SK-N-SH (cell line): ENCODE measurements around the gene DCBLD1. TPM values are rescaled to one million over a fixed set of nuclear protein-coding genes. Genes with fewer than 3 reads are reported as not detected.
A peak's percentile ranks its signal among the peaks of the same experiment; 100 is the strongest.

Experiments
- CTCF ChIA-PET: fragments of 300-600, 350-600 bp; formaldehyde crosslinking; extraction: SDS; loops from one replicate; lab custom pipeline; 2021; lab: Yijun Ruan, JAX
- POLR2A ChIA-PET: fragments of 350-600 bp; sonication (Branson Sonifier 250); formaldehyde crosslinking; extraction: SDS; loops from one replicate; lab custom pipeline; 2020; ENCODE audit warnings: antibody characterized with exemption, inconsistent platforms; lab: Yijun Ruan, JAX
- DNase-seq: peaks from one replicate; pipeline ENCODE4 v3.0.0; 2012
- H2AFZ ChIP-seq: fragments of 200-600 bp; sonication (generic); 2 replicates; pipeline ENCODE4 v1.8.1; 2016; ENCODE audit warnings: antibody characterized with exemption, mild to moderate bottlenecking, low read depth
- H3F3A ChIP-seq: fragments of 200-600 bp; sonication (generic); replicated peaks from 2 replicates; pipeline ENCODE3; 2016; ENCODE audit warnings: antibody characterized with exemption, mild to moderate bottlenecking; ENCODE audit not compliant: insufficient read depth
- H3K27ac ChIP-seq, 2 experiments: fragments of 200-500 bp in 1 of 2; fragments of 200-600 bp in 1 of 2; sonication (Bioruptor generic) in 1 of 2; sonication (generic), shearing (Covaris generic) in 1 of 2; 2 replicates each; pipeline versions ENCODE4 v1.5.1 to v1.6.1; 2014 to 2016; ENCODE audit warnings: low read depth in 2 of 2, inconsistent platforms in 1 of 2, low read length in 1 of 2, mild to moderate bottlenecking in 1 of 2, mixed read lengths in 1 of 2
- H3K27me3 ChIP-seq: fragments of 200-600 bp; sonication (generic), shearing (Covaris generic); 2 replicates; pipeline ENCODE4 v1.6.1; 2016; ENCODE audit warnings: mixed run types; ENCODE audit not compliant: insufficient read depth
- H3K36me3 ChIP-seq, 2 experiments: fragments of 200-500 bp in 1 of 2; fragments of 200-600 bp in 1 of 2; sonication (Bioruptor generic) in 1 of 2; sonication (generic) in 1 of 2; replicated peaks in 1 of 2; 2 replicates each; pipeline versions ENCODE3 to v1.5.1; 2014 to 2016; ENCODE audit warnings: low read length in 1 of 2, mild to moderate bottlenecking in 1 of 2; ENCODE audit not compliant: insufficient read depth in 2 of 2, control insufficient read depth in 1 of 2
- H3K4me1 ChIP-seq, 2 experiments: fragments of 200-500 bp in 1 of 2; fragments of 200-600 bp in 1 of 2; sonication (Bioruptor generic) in 1 of 2; sonication (generic), shearing (Covaris generic) in 1 of 2; 2 replicates each; pipeline versions ENCODE4 v1.5.1 to v1.6.1; 2014 to 2016; ENCODE audit warnings: low read depth in 1 of 2, low read length in 1 of 2, mixed run types in 1 of 2; ENCODE audit not compliant: insufficient read depth in 2 of 2, control insufficient read depth in 1 of 2
- H3K4me2 ChIP-seq: fragments of 200-600 bp; sonication (generic), shearing (Covaris generic); 2 replicates; pipeline ENCODE4 v1.6.1; 2017; ENCODE audit warnings: mixed run types
- H3K4me3 ChIP-seq, 2 experiments: fragments of 200-500 bp in 1 of 2; fragments of 200-600 bp in 1 of 2; sonication (Bioruptor generic) in 1 of 2; sonication (generic), shearing (Covaris generic) in 1 of 2; 2 replicates each; pipeline versions ENCODE4 v1.5.1 to v1.8.1; 2014 to 2016; ENCODE audit warnings: low read depth in 2 of 2, inconsistent platforms in 1 of 2, low read length in 1 of 2, mild to moderate bottlenecking in 1 of 2, mixed read lengths in 1 of 2, moderate library complexity in 1 of 2
- H3K79me2 ChIP-seq: fragments of 200-600 bp; sonication (generic); 2 replicates; pipeline ENCODE4 v1.8.1; 2017; ENCODE audit warnings: mild to moderate bottlenecking; ENCODE audit not compliant: insufficient read depth
- H3K9ac ChIP-seq: fragments of 200-600 bp; sonication (generic); 2 replicates; pipeline ENCODE4 v1.6.1; 2017; ENCODE audit warnings: mixed run types
- H3K9me2 ChIP-seq: fragments of 200-600 bp; sonication (generic); 2 replicates; pipeline ENCODE4 v1.6.1; 2017; ENCODE audit warnings: mixed run types
- H3K9me3 ChIP-seq: fragments of 200-600 bp; sonication (generic); 2 replicates; pipeline ENCODE4 v1.6.1; 2017; ENCODE audit warnings: mixed run types, mild to moderate bottlenecking, moderate library complexity
- H4K20me1 ChIP-seq: fragments of 200-600 bp; sonication (generic); 2 replicates; pipeline ENCODE4 v1.6.1; 2017; ENCODE audit warnings: mild to moderate bottlenecking, mixed run types; ENCODE audit not compliant: insufficient read depth
- ELF1 ChIP-seq: IDR thresholded peaks from 2 replicates; pipeline ENCODE4 v1.4.0; 2012
- EP300 ChIP-seq, 2 experiments: IDR thresholded peaks; 2 replicates each; pipeline versions ENCODE4 v1.4.0 to v1.6.1; 2012; ENCODE audit warnings: borderline replicate concordance in 1 of 2, low read depth in 1 of 2, low read length in 1 of 2
- FOSL2 ChIP-seq: IDR thresholded peaks from 2 replicates; pipeline ENCODE4 v1.4.0; 2012; ENCODE audit warnings: low read depth, mild to moderate bottlenecking, moderate library complexity, borderline replicate concordance
- GATA2 ChIP-seq: sonication (generic); formaldehyde crosslinking; IDR thresholded peaks from 2 replicates; pipeline ENCODE4 v1.5.0; 2020; ENCODE audit warnings: mild to moderate bottlenecking, missing genetic modification reagents
- IRF3 ChIP-seq: fragments of 150-350 bp; IDR thresholded peaks from 2 replicates; pipeline ENCODE4 v1.6.1; 2016; ENCODE audit warnings: mild to moderate bottlenecking, low read depth, low read length
- MXI1 ChIP-seq: IDR thresholded peaks from 2 replicates; pipeline ENCODE4 v1.6.1; 2012; ENCODE audit warnings: mild to moderate bottlenecking, low read depth, low read length, improper control_type of control experiment
- POLR2AphosphoS5 ChIP-seq: IDR thresholded peaks from 2 replicates; pipeline ENCODE4 v1.6.1; 2012; ENCODE audit warnings: low read depth, low read length
- RAD21 ChIP-seq: IDR thresholded peaks from 2 replicates; pipeline ENCODE4 v1.6.1; 2012; ENCODE audit warnings: mild to moderate bottlenecking, low read length
- RCOR1 ChIP-seq: fragments of 150-350 bp; IDR thresholded peaks from 2 replicates; pipeline ENCODE4 v1.6.1; 2017; ENCODE audit warnings: antibody characterized with exemption, low read length
- SIN3A ChIP-seq: IDR thresholded peaks from 2 replicates; pipeline ENCODE4 v1.6.1; 2012; ENCODE audit warnings: low read depth, mild to moderate bottlenecking, low read length, moderate library complexity, borderline replicate concordance
- USF1 ChIP-seq: IDR thresholded peaks from 2 replicates; pipeline ENCODE4 v1.4.0; 2012; ENCODE audit warnings: low read depth, borderline replicate concordance
- USF2 ChIP-seq: fragments of 150-350 bp; IDR thresholded peaks from 2 replicates; pipeline ENCODE4 v1.6.1; 2017; ENCODE audit warnings: antibody characterized with exemption, low read length, low read depth, borderline replicate concordance
- WGBS: methylation state at CpG from one replicate; pipeline ENCODE4 v1.1.6; 2017; ENCODE audit warnings: low lambda C conversion rate; 5-methylcytosine and 5-hydroxymethylcytosine counted together
- polyA plus RNA-seq, 3 experiments: library from polyadenylated mRNA; depleted of rRNA; stranded (reverse); fragments of >200 nt; gene quantifications; 2 replicates each; pipeline ENCODE4 v1.2.3, GENCODE V29; 2012
- TF ChIP-seq, protein P1 (sequence below): IDR thresholded peaks from 2 replicates; pipeline ENCODE4 v1.6.1; 2012; ENCODE audit warnings: mild to moderate bottlenecking, low read depth, low read length, moderate library complexity
- TF ChIP-seq, protein P2 (sequence below): IDR thresholded peaks from 2 replicates; pipeline ENCODE4 v1.4.0; 2012; ENCODE audit warnings: low read depth, borderline replicate concordance

The DCBLD1 gene
- polyA plus RNA-seq, 1 of the 3 experiments (the other 2 are of a cell fraction), result 82.2 TPM

- Histone ChIP-seq H3K4me2 (peak overlapping the region; percentile 86), H2AFZ (peak overlapping the region; percentile 58; the same call in 1 of the 2 replicates), H3K9me3 (no peaks in the 10 kb centered on the region), H3F3A (peaks cover 29% of the 10 kb centered on the region), H3K4me3 (0 out of 4 replicates have a peak overlapping the region, but pooled peaks of 1 of the 2 experiments have one; percentile 56), H3K9ac (peak overlapping the region; percentile 68; the same call in 1 of the 2 replicates), H3K4me1 (peaks cover 0 to 11% of the 10 kb centered on the region in 2 experiments; a peak in 3 of 4 replicates), H3K27me3 (no peaks in the 10 kb centered on the region), H4K20me1 (no peaks in the 10 kb centered on the region), H3K27ac (peak overlapping the region; percentile 58 to 92), H3K9me2 (no peaks in the 10 kb centered on the region), H3K36me3 (peaks cover 0 to 6% of the 10 kb centered on the region in 2 experiments), H3K79me2 (no peaks in the 10 kb centered on the region)
- CTCF ChIA-PET, result interaction anchor here (1.0 to 1.5 kb wide), 2 partner anchors 15 kb away, joined by 4 to 11 read pairs; no protein-coding TSS in a partner anchor
- WGBS, result 38% methylated on average over 2 of the region's 2 CpGs
- no peak for DNase-seq
- POLR2A ChIA-PET, result no interaction called here
- TF ChIP-seq RAD21 (no peak), RCOR1 (no peak), ELF1 (no peak), GATA2 (CRISPR knock-in tag) (no peak), EP300 (IDR thresholded peaks at IDR 0.05; ENCODE audit: borderline replicate concordance in 1 of 2, low read depth in 1 of 2, low read length in 1 of 2) (no peak), USF2 (no peak), IRF3 (no peak), USF1 (no peak), FOSL2 (no peak), MXI1 (no peak), SIN3A (no peak), POLR2AphosphoS5 (no peak)
- TF ChIP-seq, protein P1, sequence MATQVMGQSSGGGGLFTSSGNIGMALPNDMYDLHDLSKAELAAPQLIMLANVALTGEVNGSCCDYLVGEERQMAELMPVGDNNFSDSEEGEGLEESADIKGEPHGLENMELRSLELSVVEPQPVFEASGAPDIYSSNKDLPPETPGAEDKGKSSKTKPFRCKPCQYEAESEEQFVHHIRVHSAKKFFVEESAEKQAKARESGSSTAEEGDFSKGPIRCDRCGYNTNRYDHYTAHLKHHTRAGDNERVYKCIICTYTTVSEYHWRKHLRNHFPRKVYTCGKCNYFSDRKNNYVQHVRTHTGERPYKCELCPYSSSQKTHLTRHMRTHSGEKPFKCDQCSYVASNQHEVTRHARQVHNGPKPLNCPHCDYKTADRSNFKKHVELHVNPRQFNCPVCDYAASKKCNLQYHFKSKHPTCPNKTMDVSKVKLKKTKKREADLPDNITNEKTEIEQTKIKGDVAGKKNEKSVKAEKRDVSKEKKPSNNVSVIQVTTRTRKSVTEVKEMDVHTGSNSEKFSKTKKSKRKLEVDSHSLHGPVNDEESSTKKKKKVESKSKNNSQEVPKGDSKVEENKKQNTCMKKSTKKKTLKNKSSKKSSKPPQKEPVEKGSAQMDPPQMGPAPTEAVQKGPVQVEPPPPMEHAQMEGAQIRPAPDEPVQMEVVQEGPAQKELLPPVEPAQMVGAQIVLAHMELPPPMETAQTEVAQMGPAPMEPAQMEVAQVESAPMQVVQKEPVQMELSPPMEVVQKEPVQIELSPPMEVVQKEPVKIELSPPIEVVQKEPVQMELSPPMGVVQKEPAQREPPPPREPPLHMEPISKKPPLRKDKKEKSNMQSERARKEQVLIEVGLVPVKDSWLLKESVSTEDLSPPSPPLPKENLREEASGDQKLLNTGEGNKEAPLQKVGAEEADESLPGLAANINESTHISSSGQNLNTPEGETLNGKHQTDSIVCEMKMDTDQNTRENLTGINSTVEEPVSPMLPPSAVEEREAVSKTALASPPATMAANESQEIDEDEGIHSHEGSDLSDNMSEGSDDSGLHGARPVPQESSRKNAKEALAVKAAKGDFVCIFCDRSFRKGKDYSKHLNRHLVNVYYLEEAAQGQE, result no peak
- TF ChIP-seq, protein P2, sequence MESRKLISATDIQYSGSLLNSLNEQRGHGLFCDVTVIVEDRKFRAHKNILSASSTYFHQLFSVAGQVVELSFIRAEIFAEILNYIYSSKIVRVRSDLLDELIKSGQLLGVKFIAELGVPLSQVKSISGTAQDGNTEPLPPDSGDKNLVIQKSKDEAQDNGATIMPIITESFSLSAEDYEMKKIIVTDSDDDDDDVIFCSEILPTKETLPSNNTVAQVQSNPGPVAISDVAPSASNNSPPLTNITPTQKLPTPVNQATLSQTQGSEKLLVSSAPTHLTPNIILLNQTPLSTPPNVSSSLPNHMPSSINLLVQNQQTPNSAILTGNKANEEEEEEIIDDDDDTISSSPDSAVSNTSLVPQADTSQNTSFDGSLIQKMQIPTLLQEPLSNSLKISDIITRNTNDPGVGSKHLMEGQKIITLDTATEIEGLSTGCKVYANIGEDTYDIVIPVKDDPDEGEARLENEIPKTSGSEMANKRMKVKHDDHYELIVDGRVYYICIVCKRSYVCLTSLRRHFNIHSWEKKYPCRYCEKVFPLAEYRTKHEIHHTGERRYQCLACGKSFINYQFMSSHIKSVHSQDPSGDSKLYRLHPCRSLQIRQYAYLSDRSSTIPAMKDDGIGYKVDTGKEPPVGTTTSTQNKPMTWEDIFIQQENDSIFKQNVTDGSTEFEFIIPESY, result no peak
Measured at GRCh38 chr6:117464700-117465099, 17.8 kb upstream of the DCBLD1 start.
